Measurements from ENCODE around the gene BMERB1. TPM values are rescaled to one million over a fixed set of nuclear protein-coding genes. Genes with fewer than 3 reads are reported as not detected.

BMERB1 gene
- total RNA-seq, 1 donor from 2014 or later, result 22.6 TPM

DNA sequence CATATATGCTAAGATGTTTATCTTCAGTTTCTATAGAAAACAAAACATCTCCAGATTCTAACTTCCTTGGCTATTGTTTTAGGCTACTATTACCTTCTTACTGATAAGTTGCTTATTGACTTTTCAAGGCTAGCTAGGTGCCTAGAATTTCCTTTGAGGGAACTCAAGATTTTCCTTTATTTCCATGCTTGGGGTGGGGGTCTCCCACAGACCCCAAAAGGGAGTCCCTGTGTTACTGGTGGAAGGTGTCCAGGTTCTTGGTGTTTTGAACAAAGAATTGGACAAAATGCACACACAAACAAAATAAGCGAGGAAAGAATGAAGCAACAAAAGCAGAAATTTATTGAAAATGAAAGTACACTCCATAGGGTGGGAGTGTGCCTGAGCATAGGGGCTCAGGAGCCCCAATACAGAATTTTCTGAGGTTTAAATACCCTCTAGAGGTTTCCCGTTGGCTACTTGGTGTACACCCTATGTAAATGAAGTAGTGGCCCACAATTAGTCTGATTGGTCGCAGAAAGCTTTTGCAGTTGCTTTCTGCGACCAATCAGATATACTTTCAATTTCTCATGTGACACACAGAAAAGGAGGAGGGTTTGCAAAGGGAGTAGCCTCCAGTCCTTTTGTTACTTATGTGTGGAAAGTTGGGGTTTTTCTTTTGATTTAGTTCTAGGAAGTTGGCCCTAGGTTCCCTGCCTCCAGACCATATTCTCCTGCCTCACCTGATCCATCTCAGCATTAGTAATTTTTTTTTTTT is 141.1 kb downstream of the BMERB1 start:
- Histone ChIP-seq H3K4me3 (no peak overlapping the region), H3K36me3 (no peaks in the 10 kb centered on the region), H3K27me3 (no peaks in the 10 kb centered on the region), H3K9me3 (no peaks in the 10 kb centered on the region), H3K27ac (no peak overlapping the region), H3K4me1 (peaks cover 8% of the 10 kb centered on the region)
- intact Hi-C loops (cut with DNase I), result no loop called here
- TF ChIP-seq, protein P1, sequence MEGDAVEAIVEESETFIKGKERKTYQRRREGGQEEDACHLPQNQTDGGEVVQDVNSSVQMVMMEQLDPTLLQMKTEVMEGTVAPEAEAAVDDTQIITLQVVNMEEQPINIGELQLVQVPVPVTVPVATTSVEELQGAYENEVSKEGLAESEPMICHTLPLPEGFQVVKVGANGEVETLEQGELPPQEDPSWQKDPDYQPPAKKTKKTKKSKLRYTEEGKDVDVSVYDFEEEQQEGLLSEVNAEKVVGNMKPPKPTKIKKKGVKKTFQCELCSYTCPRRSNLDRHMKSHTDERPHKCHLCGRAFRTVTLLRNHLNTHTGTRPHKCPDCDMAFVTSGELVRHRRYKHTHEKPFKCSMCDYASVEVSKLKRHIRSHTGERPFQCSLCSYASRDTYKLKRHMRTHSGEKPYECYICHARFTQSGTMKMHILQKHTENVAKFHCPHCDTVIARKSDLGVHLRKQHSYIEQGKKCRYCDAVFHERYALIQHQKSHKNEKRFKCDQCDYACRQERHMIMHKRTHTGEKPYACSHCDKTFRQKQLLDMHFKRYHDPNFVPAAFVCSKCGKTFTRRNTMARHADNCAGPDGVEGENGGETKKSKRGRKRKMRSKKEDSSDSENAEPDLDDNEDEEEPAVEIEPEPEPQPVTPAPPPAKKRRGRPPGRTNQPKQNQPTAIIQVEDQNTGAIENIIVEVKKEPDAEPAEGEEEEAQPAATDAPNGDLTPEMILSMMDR (IDR thresholded peaks at IDR 0.05), result no peak
- ATAC-seq (no peak), DNase-seq (no peak)

- peaks cover 7% of the 10 kb centered on the region for H3K4me1 ChIP-seq
- TF ChIP-seq, protein P1 (IDR thresholded peaks at IDR 0.05), result no peak
- H3K4me3 ChIP-seq, result no peak overlapping the region
- no peak for DNase-seq
- H3K27me3 ChIP-seq, result no peaks in the 10 kb centered on the region
- ATAC-seq, result no peak
- no peaks in the 10 kb centered on the region for H3K36me3 ChIP-seq
- H3K9me3 ChIP-seq, result no peaks in the 10 kb centered on the region
- H3K27ac ChIP-seq, result no peak overlapping the region
- intact Hi-C loops (cut with DNase I), result no loop called here
These were observed 142.9 kb downstream of the BMERB1 start for GRCh38 chr16:15576960-15577958.

- TF ChIP-seq, protein P1 (IDR thresholded peaks at IDR 0.05), result no peak
- H3K4me3 ChIP-seq, result no peak overlapping the region
These were observed 144.4 kb downstream of the BMERB1 start for GRCh38 chr16:15578824-15579223.

DNA sequence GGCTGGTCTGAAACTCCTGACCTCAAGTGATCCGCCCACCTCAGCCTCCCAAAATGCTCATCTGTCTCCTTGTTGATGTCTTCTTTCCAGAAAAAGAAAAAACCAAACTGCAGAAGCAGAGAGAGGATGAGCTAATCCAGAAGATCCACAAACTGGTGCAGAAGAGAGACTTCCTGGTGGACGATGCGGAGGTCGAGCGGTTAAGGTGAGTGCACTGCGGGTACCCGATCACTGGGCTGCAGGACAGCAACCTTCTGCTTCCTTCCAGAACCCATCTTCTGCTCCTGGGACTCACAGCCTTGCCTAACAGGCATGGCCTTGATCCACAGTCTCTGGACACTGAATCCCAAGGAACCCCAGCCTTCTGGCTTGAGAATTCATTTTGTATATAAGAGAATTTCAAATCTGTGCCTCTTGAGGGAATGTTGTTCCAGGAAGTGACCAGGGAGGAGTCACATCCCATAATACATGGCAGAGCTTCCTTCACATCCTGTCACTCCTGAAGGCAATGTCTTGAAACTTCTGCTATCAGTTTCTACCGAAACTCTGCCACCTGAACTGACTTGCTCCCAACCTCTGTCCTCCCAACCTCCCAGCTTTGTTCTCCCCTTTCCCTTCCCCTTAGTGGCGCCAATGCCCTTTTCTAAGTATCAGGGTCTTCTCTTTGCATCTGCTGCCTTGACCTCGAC is 146.9 kb downstream of the BMERB1 start:
- peaks cover 8% of the 10 kb centered on the region for H3K36me3 ChIP-seq
- no peak overlapping the region for H3K4me3 ChIP-seq
- TF ChIP-seq, protein P1 (IDR thresholded peaks at IDR 0.05), result no peak
- no peaks in the 10 kb centered on the region for H3K27me3 ChIP-seq
- DNase-seq (no peak), ATAC-seq (peak; percentile 27)
- peaks cover 5% of the 10 kb centered on the region for H3K4me1 ChIP-seq
- H3K27ac ChIP-seq, result peak overlapping the region; percentile 48
- no peaks in the 10 kb centered on the region for H3K9me3 ChIP-seq
- intact Hi-C loops (cut with DNase I), result no loop called here

More at GRCh38 chr16:15578824-15579223, 144.4 kb downstream of the BMERB1 start:
- Histone ChIP-seq H3K4me1 (peaks cover 5% of the 10 kb centered on the region), H3K9me3 (no peaks in the 10 kb centered on the region), H3K27ac (no peak overlapping the region), H3K27me3 (no peaks in the 10 kb centered on the region), H3K36me3 (peaks cover 8% of the 10 kb centered on the region)
- intact Hi-C loops (cut with DNase I), result no loop called here
- no peak for DNase-seq
- ATAC-seq, result no peak

DNA sequence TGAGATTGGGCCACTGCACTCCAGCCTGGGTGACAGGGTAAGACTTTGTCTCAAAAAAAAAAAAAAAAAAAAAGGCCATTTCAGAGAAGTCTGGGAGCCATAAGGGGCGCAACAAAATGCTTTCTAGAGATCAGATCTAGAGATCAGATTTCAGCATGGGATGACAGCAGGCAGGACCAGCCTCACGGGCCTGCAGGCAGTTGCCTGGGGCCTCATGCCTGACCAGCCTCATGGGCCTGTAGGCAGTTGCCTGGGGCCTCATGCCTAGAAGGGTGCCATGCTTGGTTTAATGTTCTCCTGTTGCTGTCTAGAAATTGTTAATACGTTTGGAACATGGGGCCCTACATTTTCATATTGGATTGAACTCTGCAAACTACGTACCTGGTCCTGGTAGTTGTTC is 149.1 kb downstream of the BMERB1 start:
- TF ChIP-seq, protein P1 (IDR thresholded peaks at IDR 0.05), result no peak
- peaks cover 5% of the 10 kb centered on the region for H3K4me1 ChIP-seq
- peaks cover 14% of the 10 kb centered on the region for H3K36me3 ChIP-seq
- DNase-seq (no peak), ATAC-seq (no peak)
- H3K9me3 ChIP-seq, result no peaks in the 10 kb centered on the region
- no peak overlapping the region for H3K27ac ChIP-seq
- no peaks in the 10 kb centered on the region for H3K27me3 ChIP-seq
- intact Hi-C loops (cut with DNase I), result no loop called here
- no peak overlapping the region for H3K4me3 ChIP-seq

All from upper lobe of right lung (tissue), 1 donor.